WTC11 (cell line): ENCODE results near the gene ETV6.

Source experiments
- MAX ChIP-seq: sonication (generic); formaldehyde crosslinking; IDR thresholded peaks from 2 replicates; pipeline ENCODE4 v1.8.0; 2022; ENCODE audit warnings: mild to moderate bottlenecking, missing genetic modification reagents
- TEAD4 ChIP-seq: sonication (generic); formaldehyde crosslinking; IDR thresholded peaks from 2 replicates; pipeline ENCODE4 v1.8.0; 2022; ENCODE audit warnings: mild to moderate bottlenecking, missing genetic modification reagents
- USF1 ChIP-seq: sonication (generic); formaldehyde crosslinking; IDR thresholded peaks from 2 replicates; pipeline ENCODE4 v1.8.0; 2022; ENCODE audit warnings: mild to moderate bottlenecking, missing genetic modification reagents
- ZNF532 ChIP-seq: fragments of 250-450 bp; sonication (Bioruptor Pico); IDR thresholded peaks from 2 replicates; pipeline ENCODE4 v1.9.0; 2021; ENCODE audit warnings: mild to moderate bottlenecking, borderline replicate concordance
- TF ChIP-seq, protein P1 (sequence below): fragments of 200-600 bp; IDR thresholded peaks from 2 replicates; pipeline ENCODE4 v1.8.0; 2022; ENCODE audit warnings: antibody characterized with exemption

DNA sequence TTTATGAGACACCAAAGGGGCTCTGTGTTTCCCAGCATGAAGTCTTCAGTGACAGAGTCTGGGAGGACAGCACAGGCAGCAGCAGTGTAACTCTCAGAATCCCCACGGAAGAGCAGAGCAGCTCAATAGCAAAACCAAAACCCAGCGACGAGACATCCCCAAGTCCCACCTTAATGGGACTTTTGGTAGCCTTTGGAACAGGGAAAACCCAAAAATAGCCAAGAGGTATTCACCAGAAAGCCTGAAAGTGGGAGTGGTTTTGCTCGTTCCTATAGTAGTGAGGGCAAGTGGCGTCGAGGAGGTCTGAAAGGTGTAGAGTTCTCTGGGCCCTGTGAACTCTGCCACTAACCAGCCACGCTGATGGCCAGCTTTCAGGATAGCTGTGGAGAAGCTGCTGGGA lies 174.6 kb downstream of the ETV6 start:
- TF ChIP-seq USF1 (no peak), ZNF532 (CRISPR knock-in tag) (no peak), TEAD4 (CRISPR knock-in tag) (no peak), MAX (CRISPR knock-in tag) (no peak)
- TF ChIP-seq, protein P1, sequence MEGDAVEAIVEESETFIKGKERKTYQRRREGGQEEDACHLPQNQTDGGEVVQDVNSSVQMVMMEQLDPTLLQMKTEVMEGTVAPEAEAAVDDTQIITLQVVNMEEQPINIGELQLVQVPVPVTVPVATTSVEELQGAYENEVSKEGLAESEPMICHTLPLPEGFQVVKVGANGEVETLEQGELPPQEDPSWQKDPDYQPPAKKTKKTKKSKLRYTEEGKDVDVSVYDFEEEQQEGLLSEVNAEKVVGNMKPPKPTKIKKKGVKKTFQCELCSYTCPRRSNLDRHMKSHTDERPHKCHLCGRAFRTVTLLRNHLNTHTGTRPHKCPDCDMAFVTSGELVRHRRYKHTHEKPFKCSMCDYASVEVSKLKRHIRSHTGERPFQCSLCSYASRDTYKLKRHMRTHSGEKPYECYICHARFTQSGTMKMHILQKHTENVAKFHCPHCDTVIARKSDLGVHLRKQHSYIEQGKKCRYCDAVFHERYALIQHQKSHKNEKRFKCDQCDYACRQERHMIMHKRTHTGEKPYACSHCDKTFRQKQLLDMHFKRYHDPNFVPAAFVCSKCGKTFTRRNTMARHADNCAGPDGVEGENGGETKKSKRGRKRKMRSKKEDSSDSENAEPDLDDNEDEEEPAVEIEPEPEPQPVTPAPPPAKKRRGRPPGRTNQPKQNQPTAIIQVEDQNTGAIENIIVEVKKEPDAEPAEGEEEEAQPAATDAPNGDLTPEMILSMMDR, result no peak
